Adrenal gland (tissue), 19 donors: Measurements from ENCODE around the gene SNX2. TPM values are rescaled to one million over a fixed set of nuclear protein-coding genes. Genes with fewer than 3 reads are reported as not detected.

Experiments
- DNase-seq, 7 donors: peaks; one replicate each; pipeline ENCODE4 v3.0.0-alpha.2; 2019 to 2020
- H3K27ac ChIP-seq, 5 donors: fragments of 200-600 bp; sonication (generic) in 4 of 5; 1 replicate in 3 of 5; 2 replicates in 2 of 5; pipeline versions ENCODE4 v1.5.1 to v1.8.0; 2016 to 2020; ENCODE audit warnings: mild to moderate bottlenecking in 1 of 5
- H3K27me3 ChIP-seq: fragments of 200-600 bp; 2 replicates; pipeline ENCODE4 v1.8.0; 2021
- H3K36me3 ChIP-seq, 2 donors: fragments of 200-600 bp; replicated peaks in 1 of 2; 1 replicate in 1 of 2; 2 replicates in 1 of 2; pipeline versions ENCODE4 v1.5.1 to v1.8.0; 2018 to 2022
- H3K4me1 ChIP-seq, 2 donors: fragments of 200-600 bp; replicated peaks in 1 of 2; 1 replicate in 1 of 2; 2 replicates in 1 of 2; pipeline versions ENCODE4 v1.5.1 to v1.8.0; 2018 to 2021
- H3K4me3 ChIP-seq, 4 donors: fragments of 200-600 bp; sonication (generic) in 3 of 4; one replicate each; pipeline ENCODE4 v1.5.1; 2016 to 2018
- H3K9me3 ChIP-seq, 3 donors: fragments of 200-600 bp; sonication (generic) in 1 of 3; replicated peaks in 1 of 3; 1 replicate in 2 of 3; 2 replicates in 1 of 3; pipeline versions ENCODE4 v1.5.1 to v1.8.0; 2016 to 2021
- POLR2A ChIP-seq, 2 donors: fragments of 450-650 bp; IDR thresholded peaks; one replicate each; pipeline ENCODE4 v1.6.1; 2017; ENCODE audit warnings: antibody characterized with exemption in 2 of 2, mild to moderate bottlenecking in 2 of 2, moderate library complexity in 1 of 2
- WGBS, 4 donors: extraction: QIAGEN DNeasy Blood & Tissue Kit in 2 of 4; methylation state at CpG; one replicate each; pipeline versions ENCODE4 v1.1.5 to v1.1.7; 2013 to 2017; 5-methylcytosine and 5-hydroxymethylcytosine counted together
- intact Hi-C, 2 donors: fragments of 100-400 bp; cut with DNase I; formaldehyde crosslinking; loops; one replicate each; pipeline versions ENCODE4 v1.14.1 to v1.15.0; 2022 to 2023
- long read RNA-seq, 10 donors: library from polyadenylated mRNA in 3 of 10; unstranded in 2 of 10; stranded (forward) in 1 of 10; transcript quantifications; one replicate each; pipeline ENCODE4 v2.0.0 and lab custom pipeline, GENCODE V29; 2021 to 2026
- polyA plus RNA-seq, 3 donors: library from polyadenylated mRNA; stranded (reverse); fragments of 200-250 nt in 2 of 3; fragments of 350-450 nt in 1 of 3; fragmentation: Illumina TruSeq in 1 of 3; extraction: RNeasy Lipid Tissue Mini Kit (QIAGEN cat#74804) in 1 of 3; gene quantifications; one replicate each; pipeline ENCODE4 v1.2.3, GENCODE V29; 2013 to 2014
- total RNA-seq, 9 donors: library from RNA; depleted of rRNA in 4 of 9; stranded (reverse); fragments of >200 nt in 4 of 9; fragments of 120-200 nt in 1 of 9; fragmentation: NEBNext Ultra II Directional in 1 of 9; extraction: Animal tissue kit (Norgen Biotek cat#: 25700) in 1 of 9; gene quantifications; one replicate each; pipeline versions ENCODE4 v1.1.0 to v1.2.4, GENCODE V29; 2013 to 2023
- TF ChIP-seq, protein P1 (sequence below), 6 experiments: fragments of 450-650 bp in 4 of 6; fragments of 200-600 bp in 2 of 6; sonication (generic) in 1 of 6; IDR thresholded peaks; 1 replicate in 5 of 6; 2 replicates in 1 of 6; pipeline versions ENCODE4 v1.5.1 to v1.8.0; 2016 to 2021; ENCODE audit warnings: antibody characterized with exemption in 6 of 6, mild to moderate bottlenecking in 2 of 6, moderate library complexity in 1 of 6
- donor health status: healthy with polysubstance abuse.
- donor health status: Bipolar disorder and iron deficiency.
- donor health status: DM: yes; HTN: yes; CAD: no.
- donor health status: DM: no; HTN: no; CAD: no.
- donor health status: DM: no; HTN: no; CAD: no.
- donor health status: DM: yes; HTN: yes; CAD: no.

The SNX2 gene
- total RNA-seq (10 to 100 TPM; 45.3 to 76.0 (median 71.2) TPM), polyA plus RNA-seq (10 to 100 TPM; 14.7 to 97.2 (median 29.3) TPM)
- long read RNA-seq, donor 1, transcript SNX2-201 (15 exons, 2,128 nt): major isoform, 18 of 111 reads
- long read RNA-seq, donor 1, partial matches to known transcripts: 90 of 111 reads
- long read RNA-seq, donor 1, other reads (novel, unspliced or antisense): 0 of 111 reads
- long read RNA-seq, donor 2, transcript SNX2-201 (15 exons, 2,128 nt): major isoform, 9 of 75 reads
- long read RNA-seq, donor 2, transcript SNX2-206 (2 exons, 484 nt): minor isoform, 5 of 75 reads
- long read RNA-seq, donor 2, partial matches to known transcripts: 60 of 75 reads
- long read RNA-seq, donor 2, other reads (novel, unspliced or antisense): 0 of 75 reads
- long read RNA-seq, donor 3, transcript SNX2-201 (15 exons, 2,128 nt): major isoform, 15 of 78 reads
- long read RNA-seq, donor 3, partial matches to known transcripts: 59 of 78 reads
- long read RNA-seq, donor 3, other reads (novel, unspliced or antisense): 0 of 78 reads
- long read RNA-seq, donor 4, transcript SNX2-201 (15 exons, 2,128 nt): major isoform, 79 of 89 reads
- long read RNA-seq, donor 4, partial matches to known transcripts: 4 of 89 reads
- long read RNA-seq, donor 4, other reads (novel, unspliced or antisense): 6 of 89 reads
- long read RNA-seq, donor 5, transcript SNX2-201 (15 exons, 2,128 nt): major isoform, 106 of 113 reads
- long read RNA-seq, donor 5, partial matches to known transcripts: 1 of 113 reads
- long read RNA-seq, donor 5, other reads (novel, unspliced or antisense): 6 of 113 reads
- long read RNA-seq, donor 6, transcript SNX2-201 (15 exons, 2,128 nt): major isoform, 33 of 39 reads
- long read RNA-seq, donor 6, partial matches to known transcripts: 4 of 39 reads
- long read RNA-seq, donor 6, other reads (novel, unspliced or antisense): 2 of 39 reads
- long read RNA-seq, donor 7, partial matches to known transcripts: 50 of 56 reads
- long read RNA-seq, donor 7, other reads (novel, unspliced or antisense): 0 of 56 reads
- long read RNA-seq, donor 8, transcript SNX2-201 (15 exons, 2,128 nt): major isoform, 20 of 101 reads
- long read RNA-seq, donor 8, partial matches to known transcripts: 70 of 101 reads
- long read RNA-seq, donor 8, other reads (novel, unspliced or antisense): 8 of 101 reads
- long read RNA-seq, donor 9, transcript SNX2-201 (15 exons, 2,128 nt): major isoform, 15 of 106 reads
- long read RNA-seq, donor 9, partial matches to known transcripts: 81 of 106 reads
- long read RNA-seq, donor 9, other reads (novel, unspliced or antisense): 6 of 106 reads
- long read RNA-seq, donor 10, transcript SNX2-201 (15 exons, 2,128 nt): major isoform, 10 of 40 reads
- long read RNA-seq, donor 10, partial matches to known transcripts: 25 of 40 reads
- long read RNA-seq, donor 10, other reads (novel, unspliced or antisense): 0 of 40 reads

GRCh38 chr5:122774861-122775549, at the start of gene SNX2:
SNX2 (plus strand) TSS chr5:122775080; CDS start chr5:122775104, 24 bp downstream.
- intact Hi-C loops: no loop called here
- peak within 1 kb of the TSS; percentile 76 to 98 (median 93) for H3K4me3 ChIP-seq
- no peaks in the 10 kb centered on the region for H3K36me3 ChIP-seq
- H3K4me1 ChIP-seq: peaks cover 6 to 25% of the 10 kb centered on the region in 2 donors
- peak; percentile 49 to 87 for TF ChIP-seq POLR2A (IDR thresholded peaks at IDR 0.05)
- TF ChIP-seq, protein P1, sequence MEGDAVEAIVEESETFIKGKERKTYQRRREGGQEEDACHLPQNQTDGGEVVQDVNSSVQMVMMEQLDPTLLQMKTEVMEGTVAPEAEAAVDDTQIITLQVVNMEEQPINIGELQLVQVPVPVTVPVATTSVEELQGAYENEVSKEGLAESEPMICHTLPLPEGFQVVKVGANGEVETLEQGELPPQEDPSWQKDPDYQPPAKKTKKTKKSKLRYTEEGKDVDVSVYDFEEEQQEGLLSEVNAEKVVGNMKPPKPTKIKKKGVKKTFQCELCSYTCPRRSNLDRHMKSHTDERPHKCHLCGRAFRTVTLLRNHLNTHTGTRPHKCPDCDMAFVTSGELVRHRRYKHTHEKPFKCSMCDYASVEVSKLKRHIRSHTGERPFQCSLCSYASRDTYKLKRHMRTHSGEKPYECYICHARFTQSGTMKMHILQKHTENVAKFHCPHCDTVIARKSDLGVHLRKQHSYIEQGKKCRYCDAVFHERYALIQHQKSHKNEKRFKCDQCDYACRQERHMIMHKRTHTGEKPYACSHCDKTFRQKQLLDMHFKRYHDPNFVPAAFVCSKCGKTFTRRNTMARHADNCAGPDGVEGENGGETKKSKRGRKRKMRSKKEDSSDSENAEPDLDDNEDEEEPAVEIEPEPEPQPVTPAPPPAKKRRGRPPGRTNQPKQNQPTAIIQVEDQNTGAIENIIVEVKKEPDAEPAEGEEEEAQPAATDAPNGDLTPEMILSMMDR (IDR thresholded peaks at IDR 0.05): peak in 5 of 6 experiments; percentile 19 to 53 (median 37)
- no peaks in the 10 kb centered on the region for H3K27me3 ChIP-seq
- no peaks in the 10 kb centered on the region for H3K9me3 ChIP-seq
- 0 to 5% (median 1%) methylated on average over 7 to 67 of the region's 67 CpGs for WGBS, 4 donors
- H3K27ac ChIP-seq: peak within 1 kb of the TSS; percentile 69 to 98 (median 85)
- peak; percentile 89 to 96 (median 95) for DNase-seq

- WGBS, 4 donors: 67 to 81% (median 76%) methylated on average over 4 of the region's 4 CpGs
- DNase-seq: no peak
- intact Hi-C loops: no loop called here
Observed at GRCh38 chr5:122727112-122727541, 47.8 kb upstream of the SNX2 start.

DNA sequence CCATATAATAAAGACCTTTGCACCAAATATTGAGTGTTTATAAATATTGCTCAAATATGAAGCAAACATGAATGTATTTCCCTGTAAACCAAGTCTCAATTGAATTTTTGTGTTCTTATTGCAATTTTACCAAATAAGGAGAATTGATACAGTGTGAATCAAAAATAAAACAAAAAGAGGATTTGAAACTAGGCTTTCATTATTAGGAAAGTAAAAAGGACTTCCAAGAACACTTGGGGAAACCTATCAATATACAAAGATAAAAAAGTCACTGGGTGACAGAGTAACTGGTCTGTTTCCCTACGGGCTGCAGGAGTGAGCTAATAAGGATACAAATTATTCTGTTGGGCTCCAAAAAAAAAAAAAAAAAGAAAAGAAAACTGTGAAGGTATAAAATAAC, 44.8 kb upstream of the SNX2 start:
- Histone ChIP-seq H3K27ac (no peak overlapping the region), H3K27me3 (no peaks in the 10 kb centered on the region), H3K36me3 (no peaks in the 10 kb centered on the region), H3K4me3 (no peak overlapping the region), H3K9me3 (no peaks in the 10 kb centered on the region), H3K4me1 (no peaks in the 10 kb centered on the region)
- intact Hi-C loops: no loop called here
- TF ChIP-seq, protein P1 (IDR thresholded peaks at IDR 0.05): no peak
- DNase-seq: no peak
- 73 to 92% (median 82%) methylated on average over 1 of the region's 1 CpG for WGBS, 4 donors

More at GRCh38 chr5:122727112-122727541, 47.8 kb upstream of the SNX2 start:
- Histone ChIP-seq H3K4me3 (no peak overlapping the region), H3K4me1 (no peaks in the 10 kb centered on the region), H3K27ac (no peak overlapping the region), H3K27me3 (no peaks in the 10 kb centered on the region), H3K9me3 (no peaks in the 10 kb centered on the region), H3K36me3 (no peaks in the 10 kb centered on the region)
- no peak for TF ChIP-seq POLR2A (IDR thresholded peaks at IDR 0.05)
- TF ChIP-seq, protein P1 (IDR thresholded peaks at IDR 0.05): no peak
